GM12801 (cell line): Measurements from ENCODE around the gene LRRC52.

ENCODE experiments used
- TF ChIP-seq, protein P1 (sequence below): IDR thresholded peaks from one replicate; pipeline ENCODE4 v1.5.1; 2011; ENCODE audit warnings: control low read depth; ENCODE audit not compliant: insufficient read length; ENCODE audit errors: extremely low read depth

Gene LRRC52

GRCh38 chr1:165573787-165574186 is 30.0 kb downstream of the LRRC52 start:
- TF ChIP-seq, protein P1, sequence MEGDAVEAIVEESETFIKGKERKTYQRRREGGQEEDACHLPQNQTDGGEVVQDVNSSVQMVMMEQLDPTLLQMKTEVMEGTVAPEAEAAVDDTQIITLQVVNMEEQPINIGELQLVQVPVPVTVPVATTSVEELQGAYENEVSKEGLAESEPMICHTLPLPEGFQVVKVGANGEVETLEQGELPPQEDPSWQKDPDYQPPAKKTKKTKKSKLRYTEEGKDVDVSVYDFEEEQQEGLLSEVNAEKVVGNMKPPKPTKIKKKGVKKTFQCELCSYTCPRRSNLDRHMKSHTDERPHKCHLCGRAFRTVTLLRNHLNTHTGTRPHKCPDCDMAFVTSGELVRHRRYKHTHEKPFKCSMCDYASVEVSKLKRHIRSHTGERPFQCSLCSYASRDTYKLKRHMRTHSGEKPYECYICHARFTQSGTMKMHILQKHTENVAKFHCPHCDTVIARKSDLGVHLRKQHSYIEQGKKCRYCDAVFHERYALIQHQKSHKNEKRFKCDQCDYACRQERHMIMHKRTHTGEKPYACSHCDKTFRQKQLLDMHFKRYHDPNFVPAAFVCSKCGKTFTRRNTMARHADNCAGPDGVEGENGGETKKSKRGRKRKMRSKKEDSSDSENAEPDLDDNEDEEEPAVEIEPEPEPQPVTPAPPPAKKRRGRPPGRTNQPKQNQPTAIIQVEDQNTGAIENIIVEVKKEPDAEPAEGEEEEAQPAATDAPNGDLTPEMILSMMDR: no peak

- TF ChIP-seq, protein P1: no peak
Measured at GRCh38 chr1:165574295-165574694, 30.5 kb downstream of the LRRC52 start.

- TF ChIP-seq, protein P1: no peak
Measured at GRCh38 chr1:165575468-165576099, 31.8 kb downstream of the LRRC52 start.

DNA sequence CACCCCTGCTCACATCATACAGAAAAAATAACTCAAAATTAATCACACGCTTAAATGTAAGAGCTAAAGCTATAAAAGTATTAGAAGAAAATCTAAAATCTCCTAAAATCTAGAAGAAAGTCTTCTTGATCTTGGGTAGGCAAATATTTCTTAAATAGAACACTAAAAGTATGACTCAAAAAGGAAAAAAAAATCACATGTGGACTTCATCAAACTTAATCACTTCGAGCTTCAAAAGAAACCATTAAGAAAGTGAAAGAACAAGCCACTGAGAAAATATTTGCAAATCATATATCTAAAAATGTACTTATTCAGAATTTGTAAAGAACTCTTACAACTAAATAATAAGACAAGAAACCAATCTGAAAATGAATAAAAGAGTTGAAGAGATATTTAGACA is 32.7 kb downstream of the LRRC52 start:
- TF ChIP-seq, protein P1: no peak

GRCh38 chr1:165577707-165578106 is 33.9 kb downstream of the LRRC52 start:
- TF ChIP-seq, protein P1: no peak

DNA sequence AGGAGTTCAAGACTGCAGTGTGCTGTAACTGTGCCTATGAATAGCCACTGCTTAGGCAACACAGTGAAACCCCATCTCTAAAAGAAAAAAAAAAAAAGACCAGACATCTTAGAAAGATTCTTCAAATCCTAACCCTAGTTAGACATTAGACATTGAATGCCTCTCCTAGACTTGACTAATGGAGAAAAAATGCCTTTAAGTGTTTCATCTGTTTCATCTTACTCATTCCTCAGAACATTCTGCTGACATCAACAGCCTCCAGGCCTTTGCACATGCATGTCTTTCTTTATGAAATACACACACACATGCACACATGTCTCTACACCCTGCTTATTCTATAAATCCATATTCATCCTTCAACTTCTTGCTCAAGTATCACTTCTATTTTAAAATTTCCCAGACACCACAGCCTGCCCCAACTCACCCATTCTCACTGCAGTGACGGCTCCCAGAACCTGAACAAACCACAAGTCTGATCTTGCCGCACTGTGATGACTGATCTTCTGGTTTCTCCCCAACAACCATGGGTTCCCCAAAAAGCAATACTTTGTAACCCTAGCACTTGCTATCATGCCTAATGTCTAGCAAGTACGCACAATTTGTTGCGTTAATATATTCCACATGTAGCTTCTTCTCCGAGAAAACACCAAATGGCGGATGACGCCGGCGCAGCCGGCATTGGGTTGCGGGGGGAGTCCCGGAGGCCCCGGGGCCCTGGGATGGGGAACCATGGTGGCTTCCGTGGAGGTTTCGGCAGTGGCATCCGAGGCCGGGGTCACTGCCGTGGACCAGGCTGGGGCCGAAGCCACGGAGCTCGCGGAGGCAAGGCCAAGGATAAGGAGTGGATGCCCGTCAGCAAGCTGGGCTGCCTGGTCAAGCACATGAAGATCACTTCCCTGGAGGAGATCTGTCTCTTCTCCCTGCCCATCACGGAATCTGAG is 37.4 kb downstream of the LRRC52 start:
- TF ChIP-seq, protein P1: no peak

- TF ChIP-seq, protein P1: no peak
Measured at GRCh38 chr1:165581926-165582325, 38.1 kb downstream of the LRRC52 start.
